Activated naive CD4-positive, alpha-beta T cell (primary cell): ENCODE measurements around the gene LINC01488.

Experiments
- DNase-seq, 4 experiments: peaks; one replicate each; lab custom pipeline; 2025; lab: John Stamatoyannopoulos, UW

LINC01488 gene

DNA sequence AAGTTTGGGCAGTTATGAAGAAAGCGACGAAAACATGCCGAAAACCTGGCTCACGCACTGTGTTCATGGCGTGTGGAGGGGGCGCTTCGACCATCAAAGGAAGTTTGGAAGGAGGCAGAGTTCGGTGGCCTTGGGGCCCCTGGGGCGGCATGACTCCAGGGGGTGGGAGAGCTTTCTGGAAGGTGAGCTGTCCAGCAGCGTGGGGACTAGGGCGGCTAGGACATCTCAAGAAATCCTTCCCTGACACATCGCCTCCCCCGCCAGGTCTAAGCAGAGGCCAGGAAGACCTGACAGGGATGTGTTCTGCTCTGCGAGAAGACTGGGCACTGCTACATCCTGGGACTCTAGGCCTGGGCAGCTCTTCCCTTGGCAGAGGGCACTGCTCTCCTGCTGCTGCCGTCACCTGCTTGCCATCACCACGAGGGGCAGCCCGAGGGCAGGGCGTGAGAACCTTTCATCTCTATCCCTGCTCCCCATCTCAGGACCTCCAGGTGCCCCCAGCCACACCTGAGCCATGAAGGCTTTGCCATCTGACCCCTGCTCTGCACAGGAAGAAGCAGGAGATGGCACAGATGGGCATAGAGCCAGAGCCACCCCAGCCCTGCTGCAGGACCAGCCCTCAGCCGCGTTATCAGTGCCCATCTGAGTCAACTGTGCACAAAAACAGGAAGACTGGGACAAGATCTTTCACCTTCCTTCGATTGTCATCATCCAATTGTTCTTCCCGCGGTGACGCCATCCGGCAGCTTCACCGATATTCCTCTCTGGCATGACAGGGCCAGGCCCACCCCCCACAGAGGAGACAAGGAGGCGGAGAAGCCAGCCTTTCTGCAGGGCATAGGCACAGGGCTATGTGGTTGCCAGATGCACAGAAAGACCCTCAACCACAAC is 12.7 kb downstream of the LINC01488 start:
- DNase-seq = no peak

GRCh38 chr11:69494851-69495250 is 13.4 kb downstream of the LINC01488 start:
- no peak for DNase-seq

DNA sequence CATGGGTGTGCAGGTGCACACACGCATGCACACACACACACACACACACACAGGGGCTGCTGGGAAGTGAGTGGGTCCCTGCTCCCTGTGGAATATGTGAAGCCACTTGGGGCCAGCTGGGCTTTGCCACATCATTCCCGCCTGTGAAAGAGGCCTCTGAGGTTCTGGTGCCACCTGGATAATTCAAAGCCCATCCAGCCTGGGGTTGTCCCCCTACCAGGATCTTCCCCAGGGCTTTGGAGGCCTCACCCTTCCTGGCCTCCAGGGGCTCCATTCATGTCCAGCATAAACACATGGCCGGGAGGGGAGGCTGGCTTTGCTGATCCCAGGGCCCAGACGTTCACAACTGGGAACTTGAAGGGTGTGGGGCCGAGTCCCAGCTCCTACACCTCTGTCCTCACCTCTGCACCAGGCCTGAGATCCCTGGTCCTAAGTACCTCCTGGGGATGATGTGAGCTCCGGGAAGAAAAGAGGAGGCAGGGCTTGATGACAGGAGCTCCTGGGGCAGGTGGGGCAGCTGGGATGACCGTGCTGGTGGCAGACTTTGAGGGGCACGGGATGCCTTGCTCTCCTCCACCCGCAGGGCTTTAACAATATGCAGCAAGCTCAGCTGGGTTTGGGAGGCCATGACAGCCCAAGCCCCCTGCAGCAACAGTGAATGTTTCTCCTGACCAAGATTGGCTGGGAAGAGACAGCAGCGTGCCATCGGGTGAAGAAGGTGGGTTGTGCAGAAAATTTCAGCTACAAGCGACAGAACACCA is 14.2 kb downstream of the LINC01488 start:
- DNase-seq = no peak

DNA sequence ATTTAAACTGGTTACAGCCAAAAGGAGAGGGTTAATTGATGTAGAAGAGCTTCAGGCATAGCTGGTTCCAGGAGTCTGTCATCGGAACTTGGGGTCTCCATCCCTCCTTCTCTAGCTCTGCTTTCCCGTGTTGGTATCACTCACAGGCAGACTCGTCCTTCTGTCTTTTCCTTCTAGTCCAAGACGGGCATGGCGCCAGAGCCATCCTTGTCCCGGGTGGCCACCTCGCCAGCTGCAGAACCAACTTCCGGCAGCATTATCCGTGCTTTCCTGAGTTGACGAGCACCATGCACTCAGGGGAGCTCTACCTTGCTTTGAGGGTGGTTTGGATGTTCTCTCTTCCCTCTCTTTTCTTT is 14.7 kb downstream of the LINC01488 start:
- DNase-seq = no peak

GRCh38 chr11:69496631-69497220 is 15.3 kb downstream of the LINC01488 start:
- DNase-seq = no peak

- DNase-seq = no peak
Observed at GRCh38 chr11:69497221-69497787, 15.8 kb downstream of the LINC01488 start.

- DNase-seq = no peak
Observed at GRCh38 chr11:69498614-69499175, 17.2 kb downstream of the LINC01488 start.

DNA sequence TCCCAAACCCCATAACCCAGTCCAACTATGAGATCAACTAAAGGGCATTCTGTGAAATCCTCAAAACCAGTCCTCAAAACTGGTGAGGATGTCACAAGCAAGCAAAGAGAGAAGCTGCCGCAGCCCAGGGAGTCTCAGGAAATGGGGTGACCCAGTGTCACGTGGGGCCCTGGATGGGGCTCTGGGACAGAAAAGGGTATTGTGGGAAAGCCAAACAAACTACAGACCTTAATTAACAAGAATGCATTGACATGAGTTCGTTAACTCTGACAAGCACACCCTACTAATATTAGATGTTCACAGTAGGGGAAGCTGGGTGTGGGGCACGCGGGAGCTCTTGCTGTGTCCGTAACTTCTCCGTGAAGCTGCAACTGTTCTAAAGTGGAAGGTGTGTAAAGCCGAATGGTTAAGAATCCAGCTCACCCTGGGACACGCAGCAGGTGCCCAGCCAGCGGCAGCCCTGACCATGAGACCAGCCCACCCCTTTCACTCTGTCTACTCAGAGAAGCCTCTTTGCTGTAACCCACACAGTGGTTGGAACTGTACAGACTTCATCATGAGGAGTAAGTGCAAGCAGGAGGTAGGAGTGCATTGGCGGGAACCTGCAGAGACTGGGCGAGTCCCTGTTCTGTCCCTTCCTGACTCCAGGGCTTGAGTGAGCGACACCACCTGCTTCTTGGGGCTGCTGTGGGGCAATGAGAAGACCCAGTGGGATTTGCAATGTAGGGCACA is 17.9 kb downstream of the LINC01488 start:
- DNase-seq = no peak

GRCh38 chr11:69499918-69500284 is 18.4 kb downstream of the LINC01488 start:
- DNase-seq = no peak

DNA sequence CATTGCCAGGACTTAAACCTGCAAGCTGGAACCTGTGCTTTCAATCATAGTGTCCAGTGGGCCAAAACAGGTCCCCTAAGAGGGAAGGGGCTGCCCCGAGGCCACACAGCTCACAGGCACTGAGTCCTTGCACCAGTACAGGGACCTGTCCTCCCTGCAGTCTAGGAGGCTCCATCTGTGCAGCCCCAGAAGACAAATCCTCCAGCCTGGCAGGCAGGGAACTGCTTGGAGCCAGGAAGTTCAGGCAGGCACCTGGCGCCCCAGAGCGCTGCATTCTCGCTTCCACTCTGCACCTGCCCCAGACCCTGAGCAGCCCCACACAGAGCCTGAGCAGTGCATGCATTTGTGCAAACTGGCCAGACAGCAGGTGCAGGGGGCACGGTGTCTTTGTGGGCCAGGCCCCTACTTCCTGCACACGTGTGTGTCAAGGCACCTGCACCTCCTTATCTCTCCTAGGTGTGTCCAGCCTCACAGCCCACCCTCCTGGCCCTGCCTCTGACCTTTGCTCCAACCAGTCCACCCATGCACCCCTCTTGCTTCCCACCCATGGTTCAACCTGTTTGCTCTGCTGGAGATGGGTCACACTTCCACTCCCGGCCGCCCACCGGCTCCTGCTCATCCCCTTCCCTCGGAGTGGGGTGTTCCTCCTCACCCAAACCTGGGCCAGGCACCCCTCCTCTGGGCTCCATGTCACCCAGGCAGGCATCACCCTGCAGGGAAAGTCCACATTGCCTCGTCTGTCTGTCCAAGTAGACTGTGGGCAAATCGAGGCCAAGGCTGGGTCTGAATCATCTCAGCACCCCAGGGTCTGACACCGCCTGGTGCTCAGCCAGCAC is 19.0 kb downstream of the LINC01488 start:
- DNase-seq = no peak

DNA sequence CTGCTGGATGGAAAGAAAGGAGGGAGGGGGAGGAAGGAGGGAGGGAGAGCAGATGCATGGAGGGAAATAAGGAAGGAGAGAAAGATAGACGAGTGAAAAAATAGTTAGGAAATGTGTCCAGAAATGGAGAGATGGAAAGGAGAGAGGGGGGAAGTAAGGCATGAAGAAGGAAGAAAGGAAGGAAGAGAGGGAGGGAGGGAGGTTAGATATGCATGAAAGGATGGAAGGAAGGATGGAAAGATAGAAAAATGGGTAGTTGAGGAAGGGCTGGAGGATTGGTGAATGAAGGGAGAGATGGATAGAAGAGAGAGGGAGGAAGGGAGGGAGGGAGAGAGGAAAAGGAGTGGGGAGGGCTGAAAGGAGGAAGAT is 19.6 kb downstream of the LINC01488 start:
- no peak for DNase-seq

DNA sequence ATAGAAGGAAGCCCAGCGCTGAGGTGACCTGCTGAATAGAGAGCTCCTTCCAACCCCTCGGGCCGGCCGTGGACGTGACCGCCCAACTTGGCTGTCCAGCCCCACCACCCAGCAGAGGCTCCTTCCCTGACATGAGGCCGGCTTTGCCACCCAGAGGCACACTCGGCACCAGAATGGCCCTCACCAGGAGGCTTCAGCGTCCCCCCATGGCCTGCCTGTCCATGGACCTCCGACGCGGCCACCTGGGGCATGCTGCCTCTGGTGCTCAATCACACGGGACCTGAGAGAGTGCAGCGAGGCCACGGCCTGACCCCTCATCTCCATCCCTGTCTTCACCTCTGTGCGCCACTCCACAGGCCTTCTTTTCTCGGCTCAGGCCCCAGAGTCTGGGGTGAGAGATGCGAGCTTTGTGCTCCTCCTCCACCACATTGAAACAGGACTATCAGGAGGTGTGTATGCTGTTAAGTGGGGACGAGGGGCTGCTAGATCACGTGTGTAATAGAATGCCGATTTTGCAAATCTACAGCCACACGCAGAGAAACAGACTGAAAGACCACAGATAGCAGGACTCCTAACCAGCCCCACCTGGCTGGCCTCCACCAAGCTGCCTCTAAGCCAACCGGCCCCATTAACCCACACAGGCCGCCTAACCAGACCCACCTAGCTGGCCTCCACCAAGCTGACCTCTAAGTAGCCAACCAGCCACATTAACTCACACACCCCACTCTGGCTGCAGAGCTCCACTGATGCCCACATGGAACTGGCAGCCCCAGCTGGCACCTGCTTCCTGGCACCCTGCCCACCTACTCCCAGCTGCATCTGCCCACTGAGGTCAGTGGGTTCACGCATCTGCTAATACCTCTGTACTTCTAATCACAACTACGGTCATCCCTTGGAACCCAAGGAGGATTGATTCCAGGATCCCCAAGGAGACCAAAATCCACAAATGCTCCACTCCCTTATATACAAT is 20.7 kb downstream of the LINC01488 start:
- DNase-seq = no peak

GRCh38 chr11:69504127-69504526 is 22.7 kb downstream of the LINC01488 start:
- no peak for DNase-seq

DNA sequence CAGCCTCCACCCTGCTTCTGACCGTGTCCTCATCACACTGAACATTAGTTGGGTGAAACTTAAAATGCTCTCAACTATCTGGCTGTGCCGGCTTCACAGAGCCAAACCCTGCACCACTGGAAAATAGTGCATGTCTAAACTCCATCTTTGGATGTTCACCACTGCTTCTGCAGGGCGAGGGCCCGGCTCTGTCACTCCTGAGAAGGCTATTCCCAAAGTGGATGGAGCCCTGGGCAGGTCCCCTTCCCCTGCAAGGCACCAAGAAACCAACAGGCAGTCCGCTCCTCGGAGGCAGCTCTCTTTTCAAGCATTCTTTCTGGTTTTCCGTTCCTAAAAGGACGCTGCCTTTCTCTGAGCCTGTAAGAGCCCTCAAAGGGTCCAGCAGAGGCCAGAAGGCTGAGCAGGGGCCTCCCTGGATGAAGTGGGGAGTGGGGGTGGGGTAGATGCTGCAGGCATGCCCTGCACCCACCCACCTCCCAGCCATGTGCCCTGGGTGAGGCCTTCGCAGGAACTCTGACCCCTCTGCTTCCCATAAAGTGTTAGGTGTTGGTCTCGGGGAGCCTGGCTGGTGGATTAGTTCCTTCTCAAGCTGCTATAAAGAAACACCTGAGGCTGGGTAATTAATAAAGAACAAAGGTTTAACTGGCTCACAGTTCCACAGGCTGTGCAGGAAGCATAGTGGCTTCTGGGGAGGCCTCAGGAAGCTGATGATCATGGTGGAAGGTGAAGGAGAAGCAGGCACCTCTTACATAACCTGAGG is 23.3 kb downstream of the LINC01488 start:
- no peak for DNase-seq

- no peak for DNase-seq
Observed at GRCh38 chr11:69508974-69509373, 27.5 kb downstream of the LINC01488 start.

DNA sequence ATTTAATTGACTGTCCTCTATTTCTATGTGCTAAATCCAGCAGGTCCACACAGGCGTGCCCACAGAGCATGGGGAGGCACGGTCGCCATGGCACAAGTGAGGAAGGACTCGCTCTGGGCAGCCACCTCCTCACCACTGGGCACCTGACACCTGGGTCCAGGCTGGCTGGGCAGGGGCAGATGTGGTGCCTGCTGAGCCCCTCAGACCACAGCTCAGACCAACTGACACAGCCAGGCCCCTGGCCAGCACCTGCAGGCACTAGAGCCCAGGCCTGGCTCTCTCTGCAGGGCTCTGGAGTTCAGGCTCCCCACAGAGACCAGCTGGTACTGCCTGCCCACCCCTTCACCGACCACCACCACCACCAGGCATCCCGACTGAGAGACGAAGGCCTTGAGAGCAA is 27.9 kb downstream of the LINC01488 start:
- DNase-seq = no peak

- DNase-seq = no peak
Observed at GRCh38 chr11:69509846-69510390, 28.5 kb downstream of the LINC01488 start.
